ENCODE measurements around the gene GTF2F2. TPM values are rescaled to one million over a fixed set of nuclear protein-coding genes. Genes with fewer than 3 reads are reported as not detected.

The GTF2F2 gene
- total and polyA plus RNA-seq, 10 donors, result 11.8 to 19.1 (median 16.4) TPM

GRCh38 chr13:45109102-45109720 lies 11.1 kb upstream of the GTF2F2 start:
- Histone ChIP-seq H3K4me1 (no peaks in the 10 kb centered on the region), H3K9me3 (no peaks in the 10 kb centered on the region), H3K27ac (no peak overlapping the region), H3K4me3 (peak overlapping the region in 1 of 8 donors; percentile 47), H3K27me3 (replicated peaks in 1 of 7) (peaks cover 0 to 4% (median 0%) of the 10 kb centered on the region in 7 donors), H3K36me3 (no peaks in the 10 kb centered on the region)
- no peak for DNase-seq
- TF ChIP-seq POLR2A (IDR thresholded peaks at IDR 0.05), result no peak
- TF ChIP-seq CTCF (IDR thresholded peaks at IDR 0.05 in 8 of 11, conservative IDR thresholded peaks at IDR 0.05 in 3 of 11), result no peak
- no peak for TF ChIP-seq POLR2AphosphoS5 (IDR thresholded peaks at IDR 0.05)
- WGBS, 5 donors, result 62 to 84% (median 76%) methylated on average over 5 of the region's 5 CpGs
- intact Hi-C loops (cut with DNase I; ENCODE audit: low total_unique reads), result no loop called here

GRCh38 chr13:45113233-45114224 lies 6.8 kb upstream of the GTF2F2 start:
- no peaks in the 10 kb centered on the region for H3K9me3 ChIP-seq
- H3K27ac ChIP-seq, result no peak overlapping the region
- H3K36me3 ChIP-seq, result no peaks in the 10 kb centered on the region
- no peak for DNase-seq
- no peaks in the 10 kb centered on the region for H3K4me1 ChIP-seq
- intact Hi-C loops (cut with DNase I; ENCODE audit: low total_unique reads), result no loop called here
- no peak for TF ChIP-seq POLR2AphosphoS5 (IDR thresholded peaks at IDR 0.05)
- TF ChIP-seq POLR2A (IDR thresholded peaks at IDR 0.05), result no peak
- TF ChIP-seq CTCF (IDR thresholded peaks at IDR 0.05 in 8 of 11, conservative IDR thresholded peaks at IDR 0.05 in 3 of 11), result no peak
- H3K27me3 ChIP-seq (replicated peaks in 1 of 7), result peaks cover 0 to 3% (median 0%) of the 10 kb centered on the region in 7 donors
- 67 to 80% (median 76%) methylated on average over 4 of the region's 4 CpGs for WGBS, 5 donors
- no peak overlapping the region for H3K4me3 ChIP-seq

GRCh38 chr13:45119469-45119990 lies 780 bp upstream of the GTF2F2 start:
- TF ChIP-seq POLR2AphosphoS5 (IDR thresholded peaks at IDR 0.05) (no peak), POLR2A (IDR thresholded peaks at IDR 0.05) (no peak), CTCF (IDR thresholded peaks at IDR 0.05 in 8 of 11, conservative IDR thresholded peaks at IDR 0.05 in 3 of 11) (no peak)

More at GRCh38 chr13:45119469-45119990, 780 bp upstream of the GTF2F2 start:
- Histone ChIP-seq H3K4me3 (peak overlapping the region; percentile 71 to 86 (median 78)), H3K27ac (peak overlapping the region; percentile 80 to 91 (median 89)), H3K27me3 (replicated peaks in 1 of 7) (no peaks in the 10 kb centered on the region), H3K36me3 (no peaks in the 10 kb centered on the region), H3K9me3 (no peaks in the 10 kb centered on the region), H3K4me1 (peaks cover 14 to 44% (median 30%) of the 10 kb centered on the region in 6 donors)
- DNase-seq, result no peak
- 6 to 12% (median 12%) methylated on average over 7 of the region's 7 CpGs for WGBS, 5 donors
- intact Hi-C loops (cut with DNase I; ENCODE audit: low total_unique reads), result no loop called here

Data from spleen (tissue), 11 donors.